Suprapubic skin (tissue), 4 donors: ENCODE results near the gene TUBA3C. TPM values are rescaled to one million over a fixed set of nuclear protein-coding genes. Genes with fewer than 3 reads are reported as not detected.

ENCODE experiments used
- DNase-seq, 2 donors: peaks; one replicate each; pipeline ENCODE4 v3.0.0-alpha.2; 2019; ENCODE audit warnings: low spot score in 2 of 2
- H3K27ac ChIP-seq: fragments of 200-600 bp; sonication (generic); one replicate; pipeline ENCODE4 v1.5.1; 2019
- H3K27me3 ChIP-seq: fragments of 200-600 bp; sonication (generic); one replicate; pipeline ENCODE4 v1.5.1; 2019
- H3K36me3 ChIP-seq: fragments of 200-600 bp; sonication (generic); one replicate; pipeline ENCODE4 v1.5.1; 2019
- H3K4me1 ChIP-seq: fragments of 200-600 bp; sonication (generic); one replicate; pipeline ENCODE4 v1.5.1; 2019
- H3K4me3 ChIP-seq: fragments of 200-600 bp; sonication (generic); one replicate; pipeline ENCODE4 v1.5.1; 2019; ENCODE audit warnings: mild to moderate bottlenecking
- H3K9me3 ChIP-seq: fragments of 200-600 bp; sonication (generic); one replicate; pipeline ENCODE4 v1.5.1; 2019
- CTCF ChIP-seq, 2 donors: fragments of 200-600 bp in 1 of 2; fragments of 450-650 bp in 1 of 2; sonication (generic) in 1 of 2; IDR thresholded peaks; one replicate each; pipeline ENCODE4 v1.5.1; 2016 to 2019; ENCODE audit warnings: antibody characterized with exemption in 2 of 2, mild to moderate bottlenecking in 1 of 2, moderate library complexity in 1 of 2
- EP300 ChIP-seq: sonication (generic); formaldehyde crosslinking; IDR thresholded peaks from one replicate; pipeline ENCODE4 v1.6.1; 2017; ENCODE audit warnings: antibody characterized with exemption
- POLR2A ChIP-seq, 2 donors: fragments of 450-650 bp; IDR thresholded peaks; one replicate each; pipeline ENCODE4 v1.6.1; 2017; ENCODE audit warnings: antibody characterized with exemption in 2 of 2, mild to moderate bottlenecking in 2 of 2, moderate library complexity in 2 of 2
- POLR2AphosphoS5 ChIP-seq, 3 donors: sonication (generic); formaldehyde crosslinking; IDR thresholded peaks; one replicate each; pipeline ENCODE4 v1.6.1; 2017; ENCODE audit warnings: antibody characterized with exemption in 3 of 3
- WGBS: methylation state at CpG from one replicate; pipeline ENCODE4 v1.1.5; 2018; 5-methylcytosine and 5-hydroxymethylcytosine counted together
- total RNA-seq, 4 donors: library from RNA; depleted of rRNA; stranded (reverse); fragments of >200 nt; gene quantifications; one replicate each; pipeline ENCODE4 v1.1.0, GENCODE V29; 2016

Gene TUBA3C
- total RNA-seq, 4 donors from 2014 or later: not detected

GRCh38 chr13:19184176-19184575 lies 2.6 kb upstream of the TUBA3C start:
- H3K4me1 ChIP-seq: no peaks in the 10 kb centered on the region
- TF ChIP-seq POLR2AphosphoS5 (IDR thresholded peaks at IDR 0.05) (no peak), POLR2A (IDR thresholded peaks at IDR 0.05) (no peak), EP300 (no peak), CTCF (IDR thresholded peaks at IDR 0.05) (no peak)
- no peaks in the 10 kb centered on the region for H3K36me3 ChIP-seq
- DNase-seq: peak; percentile 28 to 29
- H3K27ac ChIP-seq: no peak overlapping the region
- peaks cover 3% of the 10 kb centered on the region for H3K9me3 ChIP-seq
- H3K27me3 ChIP-seq: no peaks in the 10 kb centered on the region
- WGBS: 86% methylated on average over 5 of the region's 5 CpGs
- no peak overlapping the region for H3K4me3 ChIP-seq

GRCh38 chr13:19183676-19184075 lies 2.1 kb upstream of the TUBA3C start:
- Histone ChIP-seq H3K9me3 (peaks cover 3% of the 10 kb centered on the region), H3K27me3 (no peaks in the 10 kb centered on the region), H3K36me3 (no peaks in the 10 kb centered on the region), H3K4me1 (no peaks in the 10 kb centered on the region), H3K27ac (no peak overlapping the region), H3K4me3 (no peak overlapping the region)
- TF ChIP-seq POLR2AphosphoS5 (IDR thresholded peaks at IDR 0.05) (no peak), POLR2A (IDR thresholded peaks at IDR 0.05) (no peak), EP300 (no peak), CTCF (IDR thresholded peaks at IDR 0.05) (no peak)
- peak in 1 of 2 donors; percentile 56 for DNase-seq
- 42% methylated on average over 3 of the region's 3 CpGs for WGBS

GRCh38 chr13:19182536-19182935 lies 912 bp upstream of the TUBA3C start:
- Histone ChIP-seq H3K36me3 (no peaks in the 10 kb centered on the region), H3K4me3 (no peak overlapping the region), H3K9me3 (peaks cover 3% of the 10 kb centered on the region), H3K4me1 (no peaks in the 10 kb centered on the region), H3K27ac (no peak overlapping the region), H3K27me3 (no peaks in the 10 kb centered on the region)
- DNase-seq: peak in 1 of 2 donors; percentile 52
- 88% methylated on average over 16 of the region's 16 CpGs for WGBS
- TF ChIP-seq EP300: no peak
- TF ChIP-seq POLR2AphosphoS5 (IDR thresholded peaks at IDR 0.05): no peak
- TF ChIP-seq CTCF (IDR thresholded peaks at IDR 0.05): no peak
- TF ChIP-seq POLR2A (IDR thresholded peaks at IDR 0.05): no peak

GRCh38 chr13:19181021-19181620 lies 503 bp downstream of the TUBA3C start:
- WGBS: 92% methylated on average over 23 of the region's 24 CpGs
- Histone ChIP-seq H3K9me3 (peaks cover 10% of the 10 kb centered on the region), H3K27ac (no peak overlapping the region), H3K4me3 (no peak overlapping the region), H3K27me3 (no peaks in the 10 kb centered on the region), H3K36me3 (no peaks in the 10 kb centered on the region), H3K4me1 (no peaks in the 10 kb centered on the region)
- TF ChIP-seq EP300 (no peak), POLR2AphosphoS5 (IDR thresholded peaks at IDR 0.05) (no peak), CTCF (IDR thresholded peaks at IDR 0.05) (no peak), POLR2A (IDR thresholded peaks at IDR 0.05) (no peak)
- peak in 1 of 2 donors; percentile 29 for DNase-seq

- Histone ChIP-seq H3K4me3 (no peak overlapping the region), H3K27ac (no peak overlapping the region), H3K27me3 (no peaks in the 10 kb centered on the region), H3K36me3 (no peaks in the 10 kb centered on the region), H3K4me1 (no peaks in the 10 kb centered on the region), H3K9me3 (peaks cover 10% of the 10 kb centered on the region)
- 85% methylated on average over 7 of the region's 7 CpGs for WGBS
- TF ChIP-seq POLR2A (IDR thresholded peaks at IDR 0.05) (no peak), CTCF (IDR thresholded peaks at IDR 0.05) (no peak), POLR2AphosphoS5 (IDR thresholded peaks at IDR 0.05) (no peak), EP300 (no peak)
- DNase-seq: peak; percentile 33 to 58
Measured at GRCh38 chr13:19179916-19180315, 1.7 kb downstream of the TUBA3C start.
